MM.1S (cell line): ENCODE results near the gene HSPG2.

Source experiments
- EZH2 ChIP-seq: fragments of 300-600 bp; sonication (generic); optimal IDR thresholded peaks from 2 replicates; pipeline ENCODE3; 2017; ENCODE audit warnings: low read depth, mild to moderate bottlenecking, antibody characterized with exemption, low read length, mixed read lengths
- EZH2phosphoT487 ChIP-seq: fragments of 300-600 bp; sonication (generic); IDR thresholded peaks from 2 replicates; pipeline ENCODE4 v1.6.1; 2018; ENCODE audit warnings: antibody characterized with exemption, low read length
- TF ChIP-seq, protein P1 (sequence below): fragments of 300-600 bp; sonication (generic); IDR thresholded peaks from 2 replicates; pipeline ENCODE4 v1.5.1; 2016; ENCODE audit warnings: antibody characterized with exemption, low read length, mixed read lengths

DNA sequence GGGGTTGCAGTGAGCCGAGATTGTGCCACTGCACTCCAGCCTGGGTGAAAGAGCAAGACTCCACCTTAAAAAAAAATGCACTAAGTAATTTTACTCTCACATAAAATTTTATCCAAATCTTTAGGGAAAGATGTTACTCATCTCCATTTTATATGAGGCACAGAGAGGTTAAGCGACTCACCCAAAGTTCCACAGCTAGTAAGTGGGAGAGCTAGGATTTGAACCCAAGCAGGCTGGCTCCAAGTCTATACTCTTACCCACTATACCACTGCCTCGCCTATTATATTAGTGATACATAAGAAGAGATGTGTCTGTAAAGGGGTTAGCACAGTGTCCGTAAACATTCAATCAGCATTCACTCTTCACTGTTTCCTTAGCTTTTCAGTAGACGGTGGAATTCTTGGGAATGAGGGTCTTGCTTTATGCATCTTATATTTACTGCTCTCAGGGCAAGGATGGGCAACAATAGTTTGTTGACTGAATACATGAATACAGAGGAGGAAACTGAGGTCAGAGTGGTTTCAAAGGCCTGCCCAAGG lies 109.9 kb downstream of the HSPG2 start:
- TF ChIP-seq, protein P1, sequence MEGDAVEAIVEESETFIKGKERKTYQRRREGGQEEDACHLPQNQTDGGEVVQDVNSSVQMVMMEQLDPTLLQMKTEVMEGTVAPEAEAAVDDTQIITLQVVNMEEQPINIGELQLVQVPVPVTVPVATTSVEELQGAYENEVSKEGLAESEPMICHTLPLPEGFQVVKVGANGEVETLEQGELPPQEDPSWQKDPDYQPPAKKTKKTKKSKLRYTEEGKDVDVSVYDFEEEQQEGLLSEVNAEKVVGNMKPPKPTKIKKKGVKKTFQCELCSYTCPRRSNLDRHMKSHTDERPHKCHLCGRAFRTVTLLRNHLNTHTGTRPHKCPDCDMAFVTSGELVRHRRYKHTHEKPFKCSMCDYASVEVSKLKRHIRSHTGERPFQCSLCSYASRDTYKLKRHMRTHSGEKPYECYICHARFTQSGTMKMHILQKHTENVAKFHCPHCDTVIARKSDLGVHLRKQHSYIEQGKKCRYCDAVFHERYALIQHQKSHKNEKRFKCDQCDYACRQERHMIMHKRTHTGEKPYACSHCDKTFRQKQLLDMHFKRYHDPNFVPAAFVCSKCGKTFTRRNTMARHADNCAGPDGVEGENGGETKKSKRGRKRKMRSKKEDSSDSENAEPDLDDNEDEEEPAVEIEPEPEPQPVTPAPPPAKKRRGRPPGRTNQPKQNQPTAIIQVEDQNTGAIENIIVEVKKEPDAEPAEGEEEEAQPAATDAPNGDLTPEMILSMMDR, result no peak
- TF ChIP-seq EZH2 (no peak), EZH2phosphoT487 (no peak)
